Urinary bladder (tissue), 4 donors: ENCODE data around the gene GNPNAT1. TPM values are rescaled to one million over a fixed set of nuclear protein-coding genes. Genes with fewer than 3 reads are reported as not detected.

Experiments used
- DNase-seq: peaks from one replicate; pipeline ENCODE4 v3.0.0-alpha.2; 2015; ENCODE audit errors: extremely low spot score
- H3K27ac ChIP-seq: one replicate; pipeline ENCODE4 v1.5.1; 2013; ENCODE audit warnings: low read depth, mild to moderate bottlenecking, moderate library complexity
- H3K36me3 ChIP-seq: one replicate; pipeline ENCODE4 v1.6.1; 2013; ENCODE audit warnings: mild to moderate bottlenecking, moderate library complexity; ENCODE audit not compliant: insufficient read depth
- H3K4me1 ChIP-seq: one replicate; pipeline ENCODE4 v1.6.1; 2013; ENCODE audit warnings: mild to moderate bottlenecking, moderate library complexity; ENCODE audit not compliant: insufficient read depth
- H3K4me3 ChIP-seq: one replicate; pipeline ENCODE4 v1.5.1; 2013; ENCODE audit warnings: low read depth, low read length
- WGBS: extraction: QIAGEN DNeasy Blood & Tissue Kit; methylation state at CpG from one replicate; pipeline ENCODE4 v1.1.7; 2013; 5-methylcytosine and 5-hydroxymethylcytosine counted together
- polyA plus RNA-seq: library from polyadenylated mRNA; stranded (reverse); fragments of 200-250 nt; gene quantifications from one replicate; pipeline ENCODE4 v1.2.3, GENCODE V29; 2013
- total RNA-seq: library from RNA; depleted of rRNA; stranded (reverse); fragments of >200 nt; gene quantifications from one replicate; pipeline ENCODE4 v1.2.3, GENCODE V29; 2014
- donor health status: healthy with polysubstance abuse.
- donor health status: healthy.

Gene GNPNAT1
- total and polyA plus RNA-seq, 2 donors: 10.9 to 36.5 TPM

DNA sequence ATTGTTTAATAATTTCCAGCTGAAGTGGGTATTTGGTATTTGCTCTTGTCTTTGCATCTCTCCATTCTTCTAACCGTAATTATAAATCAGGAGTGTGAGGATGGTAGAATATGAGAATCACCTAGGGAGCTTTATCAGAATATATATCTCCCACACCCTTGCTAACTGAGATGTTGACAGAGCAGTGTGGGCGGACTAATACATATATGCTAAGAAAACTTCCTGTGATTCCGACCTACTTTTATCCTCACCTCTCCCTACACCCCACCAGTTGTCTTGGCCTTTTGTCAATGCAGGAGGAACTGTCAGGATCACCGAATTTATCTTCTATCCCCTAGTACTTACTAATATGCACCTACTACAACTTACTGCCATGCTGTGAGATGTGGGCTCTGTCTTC lies 14.7 kb upstream of the GNPNAT1 start:
- no peaks in the 10 kb centered on the region for H3K36me3 ChIP-seq
- H3K4me1 ChIP-seq: no peaks in the 10 kb centered on the region

DNA sequence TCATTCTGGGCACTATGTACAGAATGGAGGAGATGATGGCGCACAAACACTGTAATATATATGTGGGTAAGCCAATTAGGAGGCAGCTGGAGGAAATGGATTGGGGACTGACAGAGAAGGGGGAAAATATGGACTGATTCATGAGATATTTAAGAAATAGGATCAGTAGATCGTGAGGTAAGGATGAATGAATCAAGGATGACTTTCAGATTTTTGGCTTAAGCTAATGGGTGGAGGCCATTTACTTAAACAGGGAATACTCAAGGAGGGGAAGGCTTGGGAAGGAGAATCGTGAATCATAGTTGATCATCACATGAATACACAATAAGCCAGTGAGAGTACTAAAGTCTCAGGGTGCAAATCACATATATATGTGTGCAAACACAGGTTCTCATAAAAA lies 11.2 kb upstream of the GNPNAT1 start:
- Histone ChIP-seq H3K36me3 (no peaks in the 10 kb centered on the region), H3K27ac (no peak overlapping the region), H3K4me3 (no peak overlapping the region), H3K4me1 (no peaks in the 10 kb centered on the region)
- WGBS: 82% methylated on average over 3 of the region's 3 CpGs
- no peak for DNase-seq

More for the DNA sequence above, 14.7 kb upstream of the GNPNAT1 start:
- Histone ChIP-seq H3K27ac (no peak overlapping the region), H3K4me3 (no peak overlapping the region)
- no peak for DNase-seq
- WGBS: 88% methylated on average over 4 of the region's 4 CpGs

DNA sequence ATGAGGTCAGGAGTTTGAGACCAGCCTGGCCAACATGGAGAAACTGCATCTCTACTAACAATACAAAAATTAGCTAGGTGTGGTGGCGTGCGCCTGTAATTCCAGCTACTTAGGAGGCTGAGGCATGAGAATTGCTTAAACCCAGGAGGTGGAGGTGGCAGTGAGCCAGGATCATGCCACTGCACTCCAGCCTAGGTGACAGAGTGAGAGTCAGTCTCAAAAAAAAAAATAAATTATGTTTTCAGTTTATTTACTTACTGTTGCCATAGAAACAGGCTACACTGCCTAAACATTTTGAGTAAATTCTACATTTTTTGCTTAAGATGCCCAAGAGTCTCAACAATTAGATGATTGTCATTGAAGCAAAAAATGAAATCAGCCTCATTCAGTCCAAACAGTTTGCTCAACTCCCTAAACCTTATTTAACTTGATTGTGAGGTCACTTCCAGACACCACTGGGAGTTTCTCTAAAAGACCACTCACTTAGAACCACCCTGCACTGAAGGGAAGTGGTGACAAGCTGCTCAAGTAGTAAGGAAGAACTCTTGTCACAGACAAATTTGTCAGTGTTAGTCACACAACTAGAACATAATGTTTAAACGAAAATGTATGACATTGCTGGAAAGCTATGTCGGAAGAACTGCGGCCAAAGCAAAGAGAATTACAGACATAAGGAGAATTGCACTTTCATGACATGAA lies 9.8 kb upstream of the GNPNAT1 start:
- Histone ChIP-seq H3K4me1 (no peaks in the 10 kb centered on the region), H3K27ac (no peak overlapping the region), H3K36me3 (no peaks in the 10 kb centered on the region), H3K4me3 (no peak overlapping the region)
- WGBS: 53% methylated on average over 5 of the region's 5 CpGs
- no peak for DNase-seq

DNA sequence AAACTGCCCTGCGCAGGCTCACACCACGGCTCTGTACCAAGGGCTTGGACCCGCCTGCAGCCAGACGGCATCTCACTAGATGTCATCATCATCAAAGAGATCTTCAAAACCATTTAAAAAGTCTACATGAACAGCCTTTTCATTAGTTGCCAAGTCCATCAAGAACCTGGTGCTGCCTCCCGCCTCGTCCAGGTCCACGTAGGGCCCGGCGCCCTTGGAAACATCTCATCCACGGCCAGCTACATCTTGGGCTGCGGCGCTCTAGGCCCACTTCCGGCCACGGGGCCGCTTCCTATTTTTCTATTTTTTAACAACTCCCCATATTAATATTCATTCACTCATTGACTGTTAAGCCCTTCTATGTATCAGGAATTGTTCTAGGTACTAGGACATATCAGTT lies 7.4 kb upstream of the GNPNAT1 start:
- no peak for DNase-seq
- no peak overlapping the region for H3K27ac ChIP-seq
- 96% methylated on average over 15 of the region's 15 CpGs for WGBS

DNA sequence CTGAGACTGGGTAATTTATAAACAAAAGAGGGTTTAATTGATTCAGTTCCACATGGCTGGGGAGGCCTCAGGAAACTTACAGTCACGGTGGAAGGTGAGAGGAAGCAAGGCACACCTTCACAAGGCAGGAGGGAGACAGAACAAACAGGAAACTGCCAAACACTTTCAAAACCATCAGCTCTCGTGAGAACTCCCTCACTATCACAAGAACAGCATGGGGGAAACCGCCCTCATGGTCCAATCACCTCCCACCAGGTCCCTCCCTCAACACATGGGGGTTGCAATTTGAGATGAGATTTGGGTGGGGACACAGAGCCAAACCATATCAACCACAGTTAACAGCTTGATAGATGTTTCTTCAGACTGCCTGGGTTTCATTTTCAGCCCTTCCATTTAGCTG lies 6.2 kb upstream of the GNPNAT1 start:
- Histone ChIP-seq H3K4me3 (no peak overlapping the region), H3K36me3 (no peaks in the 10 kb centered on the region), H3K4me1 (no peaks in the 10 kb centered on the region), H3K27ac (no peak overlapping the region)
- DNase-seq: no peak
- 74% methylated on average over 3 of the region's 3 CpGs for WGBS

More for the DNA sequence above, 7.4 kb upstream of the GNPNAT1 start:
- no peak overlapping the region for H3K4me3 ChIP-seq
- no peaks in the 10 kb centered on the region for H3K36me3 ChIP-seq
- H3K4me1 ChIP-seq: no peaks in the 10 kb centered on the region

DNA sequence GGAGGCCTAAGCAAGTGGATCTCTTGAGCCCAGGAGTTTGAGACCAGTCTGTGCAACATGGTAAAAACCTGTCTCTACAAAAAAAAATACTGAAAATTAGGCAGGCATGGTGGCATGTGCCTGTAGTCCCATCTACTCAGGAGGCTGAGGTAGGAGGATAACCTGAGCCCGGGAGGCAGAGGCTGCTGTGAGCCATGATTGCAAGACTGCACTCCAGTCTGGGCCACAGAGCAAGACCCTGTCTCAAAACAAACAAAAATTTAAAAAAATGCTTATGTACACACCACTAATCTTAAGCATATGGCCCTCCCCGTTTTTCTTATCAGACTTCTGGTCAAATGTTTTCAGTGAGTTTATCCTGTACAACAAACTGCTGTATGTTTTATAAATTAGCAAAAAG lies 1.7 kb upstream of the GNPNAT1 start:
- 62% methylated on average over 2 of the region's 2 CpGs for WGBS
- H3K27ac ChIP-seq: no peak overlapping the region

DNA sequence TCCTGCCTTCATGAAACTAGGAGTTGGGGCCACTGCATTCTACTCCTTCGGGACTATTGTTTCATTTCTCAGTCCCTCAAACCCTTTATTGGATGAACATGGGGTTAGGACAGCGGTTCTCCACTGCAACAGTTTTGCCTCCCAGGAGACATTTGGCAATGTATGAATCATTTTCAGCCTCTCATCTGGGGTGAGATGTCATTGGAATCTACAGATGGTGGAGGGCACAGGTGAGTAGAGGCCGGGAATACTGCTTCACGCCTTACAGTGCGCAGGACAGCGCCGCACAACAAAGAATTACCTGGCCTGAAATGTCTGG lies 649 bp upstream of the GNPNAT1 start:
- Histone ChIP-seq H3K27ac (peak overlapping the region; percentile 85), H3K4me1 (peaks cover 1% of the 10 kb centered on the region), H3K36me3 (no peaks in the 10 kb centered on the region), H3K4me3 (peak overlapping the region; percentile 67)
- 76% methylated on average over 7 of the region's 7 CpGs for WGBS
- no peak for DNase-seq

More for the DNA sequence above, 1.7 kb upstream of the GNPNAT1 start:
- Histone ChIP-seq H3K4me3 (no peak overlapping the region), H3K4me1 (peaks cover 1% of the 10 kb centered on the region), H3K36me3 (no peaks in the 10 kb centered on the region)
- no peak for DNase-seq

DNA sequence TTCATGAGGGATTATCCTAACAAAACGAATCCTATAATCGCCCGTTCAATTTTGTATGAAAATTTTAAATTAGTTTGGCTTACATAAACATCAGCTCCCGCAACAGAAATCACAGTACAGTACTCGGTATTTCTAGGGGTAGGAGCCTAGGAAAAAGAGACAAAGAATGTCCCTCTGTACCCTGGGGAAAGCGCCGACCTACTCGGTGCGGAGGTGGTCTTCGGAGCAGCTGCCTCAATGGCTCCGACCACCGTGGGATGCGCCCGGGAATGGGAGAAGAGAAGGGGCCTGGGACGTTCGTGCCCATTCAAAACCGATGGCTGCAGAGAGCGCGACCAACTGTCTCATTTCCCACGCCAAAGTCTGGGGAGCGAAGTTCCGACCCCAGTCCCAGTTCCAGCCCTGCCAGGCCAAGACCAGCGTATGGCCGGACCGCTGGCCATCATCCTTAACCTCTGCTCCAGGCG lies 618 bp downstream of the GNPNAT1 start:
- H3K4me3 ChIP-seq: peak overlapping the region; percentile 67
- DNase-seq: no peak
- H3K4me1 ChIP-seq: peaks cover 1% of the 10 kb centered on the region
- peak overlapping the region; percentile 80 for H3K27ac ChIP-seq
- H3K36me3 ChIP-seq: no peaks in the 10 kb centered on the region
- WGBS: 2% methylated on average over 26 of the region's 26 CpGs

DNA sequence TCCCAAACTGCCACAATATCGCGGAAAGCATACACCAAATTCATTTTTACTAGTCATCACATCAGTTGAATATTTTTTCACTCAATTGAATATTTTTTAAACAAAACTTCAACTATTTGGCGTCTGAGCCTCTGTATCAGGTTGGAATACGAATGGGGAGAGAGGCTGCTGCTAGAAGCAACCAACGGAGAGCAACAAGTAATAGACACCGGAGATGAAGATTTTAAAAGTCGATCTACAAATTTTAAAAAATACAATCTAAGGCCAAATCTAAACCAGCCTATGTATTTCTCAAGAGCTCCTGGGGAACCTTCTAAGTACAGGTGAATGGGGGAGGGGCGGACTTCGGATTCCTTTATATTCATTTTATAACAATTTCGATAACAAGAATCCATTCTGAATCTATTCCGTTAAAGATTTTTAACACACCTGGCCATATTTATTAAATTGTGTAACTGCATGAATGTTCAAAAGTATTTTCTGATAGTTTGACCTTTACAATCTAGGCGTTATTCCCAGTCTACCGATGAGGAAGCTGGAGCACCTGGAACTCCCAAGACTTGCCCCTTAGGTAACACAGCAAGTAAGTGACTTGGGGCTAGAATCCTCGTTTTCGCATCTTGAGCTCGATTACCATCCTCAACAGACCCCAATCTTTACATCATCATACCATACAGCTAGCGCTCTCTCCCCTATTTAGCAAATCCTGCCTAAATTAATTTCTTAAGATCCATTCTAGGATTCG lies 1.2 kb downstream of the GNPNAT1 start:
- Histone ChIP-seq H3K36me3 (no peaks in the 10 kb centered on the region), H3K27ac (no peak overlapping the region), H3K4me1 (peaks cover 1% of the 10 kb centered on the region), H3K4me3 (peak overlapping the region; percentile 67)
- DNase-seq: no peak
- WGBS: 58% methylated on average over 18 of the region's 18 CpGs

DNA sequence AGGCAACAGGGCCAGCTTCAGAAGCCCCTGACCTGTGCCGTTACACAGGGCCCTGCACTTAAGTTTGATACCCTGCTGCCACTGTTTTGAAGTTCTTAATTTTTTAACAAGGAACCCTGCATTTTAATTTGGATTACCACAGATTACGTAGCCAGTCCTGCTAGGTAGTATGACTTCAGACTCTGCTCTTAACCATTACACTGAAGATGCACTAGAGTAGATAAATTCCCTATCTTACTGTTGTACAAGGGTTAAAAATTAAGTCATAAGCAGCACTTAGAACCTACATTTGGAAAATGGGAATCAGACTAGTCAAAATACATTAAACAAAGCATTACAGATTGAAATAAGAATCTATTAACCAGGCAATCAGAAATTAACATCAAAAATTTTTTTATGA lies 2.3 kb downstream of the GNPNAT1 start:
- DNase-seq: no peak
- 83% methylated on average over 2 of the region's 2 CpGs for WGBS
- H3K4me3 ChIP-seq: no peak overlapping the region
- no peaks in the 10 kb centered on the region for H3K36me3 ChIP-seq
- H3K27ac ChIP-seq: no peak overlapping the region
- peaks cover 1% of the 10 kb centered on the region for H3K4me1 ChIP-seq

DNA sequence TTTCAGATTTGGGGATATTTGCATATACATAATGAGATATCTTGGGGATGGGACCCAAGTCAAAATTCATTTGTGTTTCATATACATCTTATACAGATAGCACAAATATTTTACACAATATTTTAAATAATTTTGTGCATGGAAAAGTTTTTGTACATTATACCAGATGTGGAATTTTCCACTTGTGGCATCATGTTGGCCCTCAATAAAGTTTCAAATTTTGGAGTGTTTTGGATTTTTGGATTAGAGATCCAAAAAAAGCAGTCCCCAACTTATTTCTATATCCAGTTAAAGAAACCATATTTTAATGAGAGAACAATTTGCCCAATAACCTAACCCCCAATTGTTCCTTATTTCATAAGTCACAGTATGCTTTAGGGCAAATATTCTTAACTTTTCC lies 4.5 kb downstream of the GNPNAT1 start:
- Histone ChIP-seq H3K27ac (no peak overlapping the region), H3K4me1 (peaks cover 1% of the 10 kb centered on the region), H3K36me3 (no peaks in the 10 kb centered on the region), H3K4me3 (no peak overlapping the region)
- no peak for DNase-seq

DNA sequence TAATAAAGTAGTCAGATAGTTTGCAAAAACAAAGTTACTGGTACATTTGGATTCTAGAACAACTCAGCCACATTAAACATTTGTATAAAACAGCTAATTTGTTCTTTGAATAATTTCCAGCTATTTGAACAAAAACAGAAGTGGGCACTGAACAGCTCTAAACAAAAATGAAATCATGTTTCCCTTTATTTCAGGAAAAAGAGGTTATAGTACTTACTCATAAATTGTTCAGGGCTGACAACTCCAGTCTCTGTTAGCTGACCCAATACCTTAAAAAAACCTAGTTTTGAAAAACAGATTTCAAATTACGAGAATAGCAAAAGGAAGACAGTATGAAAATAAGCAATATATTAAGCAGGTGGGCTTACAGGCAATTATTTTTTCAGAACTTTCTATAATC lies 8.2 kb downstream of the GNPNAT1 start:
- WGBS: 93% methylated on average over 1 of the region's 1 CpG
- H3K4me3 ChIP-seq: no peak overlapping the region
- no peaks in the 10 kb centered on the region for H3K36me3 ChIP-seq
- no peak for DNase-seq
- no peaks in the 10 kb centered on the region for H3K4me1 ChIP-seq
- no peak overlapping the region for H3K27ac ChIP-seq

DNA sequence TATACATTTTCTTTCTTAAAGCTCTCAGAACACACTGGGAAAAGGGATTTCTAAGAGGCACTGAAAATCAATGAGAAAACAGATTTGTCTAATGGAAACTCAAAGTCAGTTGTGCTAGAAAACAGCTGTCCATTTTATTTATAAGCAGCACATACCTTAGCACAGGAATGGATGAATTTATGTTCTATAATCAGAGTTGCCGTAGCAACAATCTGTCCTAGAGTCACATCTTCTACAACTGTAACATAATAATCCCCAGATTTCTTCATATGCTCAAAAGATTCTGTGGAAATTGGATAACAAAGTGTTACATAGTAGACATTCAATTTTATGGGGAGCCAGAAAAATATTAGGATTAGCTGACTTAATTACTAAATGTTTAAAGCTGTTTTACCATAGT lies 9.8 kb downstream of the GNPNAT1 start:
- no peak for DNase-seq
- no peak overlapping the region for H3K27ac ChIP-seq
- H3K4me1 ChIP-seq: no peaks in the 10 kb centered on the region
- no peaks in the 10 kb centered on the region for H3K36me3 ChIP-seq
- H3K4me3 ChIP-seq: no peak overlapping the region
- WGBS: 94% methylated on average over 1 of the region's 1 CpG

DNA sequence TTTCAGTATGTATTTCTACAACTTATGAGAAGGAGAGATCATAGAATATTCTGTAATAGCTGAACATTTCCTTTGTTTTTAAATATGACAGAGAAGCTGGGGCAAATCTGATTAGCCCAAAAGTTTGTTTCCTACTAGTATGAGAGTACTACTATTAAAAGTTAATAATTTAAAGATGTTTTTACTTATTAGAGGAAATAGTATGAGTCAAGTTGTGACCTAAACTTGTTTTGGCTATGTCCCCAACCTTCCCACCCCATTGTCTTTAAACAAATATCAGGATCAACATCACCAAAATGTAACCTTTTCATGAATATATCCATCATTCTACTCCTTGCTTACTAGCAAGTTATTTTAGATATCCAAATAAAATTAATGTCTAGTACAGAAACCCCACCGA lies 10.5 kb downstream of the GNPNAT1 start:
- Histone ChIP-seq H3K4me1 (no peaks in the 10 kb centered on the region), H3K36me3 (no peaks in the 10 kb centered on the region), H3K4me3 (no peak overlapping the region), H3K27ac (no peak overlapping the region)
- no peak for DNase-seq
- WGBS: 92% methylated on average over 1 of the region's 1 CpG
